GM12891 (cell line): ENCODE measurements around the gene TULP1.

Experiments
- DNase-seq: peaks from one replicate; pipeline ENCODE4 v3.0.0; 2011; ENCODE audit warnings: low spot score; ENCODE audit not compliant: insufficient read length
- FAIRE-seq: peaks from 2 replicates; lab custom pipeline; 2011; peaks lifted over from hg19 to GRCh38; lab: Jason Lieb, UNC
- PAX5 ChIP-seq: IDR thresholded peaks from 2 replicates; pipeline ENCODE4 v1.6.1; 2011; ENCODE audit warnings: low read length, moderate library complexity, mild to moderate bottlenecking; ENCODE audit not compliant: insufficient read depth, severe bottlenecking
- POLR2A ChIP-seq: IDR thresholded peaks from 2 replicates; pipeline ENCODE4 v1.6.1; 2011; ENCODE audit warnings: low read depth, low read length, control low read depth
- POLR2AphosphoS5 ChIP-seq: IDR thresholded peaks from 2 replicates; pipeline ENCODE4 v1.6.1; 2011; ENCODE audit warnings: low read depth, low read length, control low read depth
- POU2F2 ChIP-seq: IDR thresholded peaks from 2 replicates; pipeline ENCODE4 v1.6.1; 2011; ENCODE audit warnings: low read depth, mild to moderate bottlenecking, control low read depth, low read length, moderate library complexity
- SPI1 ChIP-seq: IDR thresholded peaks from 2 replicates; pipeline ENCODE4 v1.6.1; 2011; ENCODE audit warnings: low read depth, low read length, control low read depth
- TAF1 ChIP-seq: IDR thresholded peaks from 2 replicates; pipeline ENCODE4 v1.6.1; 2011; ENCODE audit warnings: low read depth, low read length, control low read depth

The TULP1 gene

GRCh38 chr6:35485402-35485877 is 27.3 kb downstream of the TULP1 start:
- TF ChIP-seq SPI1 (no peak), POLR2A (no peak), TAF1 (no peak), POLR2AphosphoS5 (no peak), POU2F2 (no peak), PAX5 (no peak)
- no peak for FAIRE-seq
- no peak for DNase-seq

GRCh38 chr6:35484921-35485392 is 27.7 kb downstream of the TULP1 start:
- FAIRE-seq (no peak), DNase-seq (no peak)
- TF ChIP-seq POLR2AphosphoS5, result no peak
- no peak for TF ChIP-seq PAX5
- no peak for TF ChIP-seq TAF1
- no peak for TF ChIP-seq POLR2A
- no peak for TF ChIP-seq POU2F2
- TF ChIP-seq SPI1, result no peak

DNA sequence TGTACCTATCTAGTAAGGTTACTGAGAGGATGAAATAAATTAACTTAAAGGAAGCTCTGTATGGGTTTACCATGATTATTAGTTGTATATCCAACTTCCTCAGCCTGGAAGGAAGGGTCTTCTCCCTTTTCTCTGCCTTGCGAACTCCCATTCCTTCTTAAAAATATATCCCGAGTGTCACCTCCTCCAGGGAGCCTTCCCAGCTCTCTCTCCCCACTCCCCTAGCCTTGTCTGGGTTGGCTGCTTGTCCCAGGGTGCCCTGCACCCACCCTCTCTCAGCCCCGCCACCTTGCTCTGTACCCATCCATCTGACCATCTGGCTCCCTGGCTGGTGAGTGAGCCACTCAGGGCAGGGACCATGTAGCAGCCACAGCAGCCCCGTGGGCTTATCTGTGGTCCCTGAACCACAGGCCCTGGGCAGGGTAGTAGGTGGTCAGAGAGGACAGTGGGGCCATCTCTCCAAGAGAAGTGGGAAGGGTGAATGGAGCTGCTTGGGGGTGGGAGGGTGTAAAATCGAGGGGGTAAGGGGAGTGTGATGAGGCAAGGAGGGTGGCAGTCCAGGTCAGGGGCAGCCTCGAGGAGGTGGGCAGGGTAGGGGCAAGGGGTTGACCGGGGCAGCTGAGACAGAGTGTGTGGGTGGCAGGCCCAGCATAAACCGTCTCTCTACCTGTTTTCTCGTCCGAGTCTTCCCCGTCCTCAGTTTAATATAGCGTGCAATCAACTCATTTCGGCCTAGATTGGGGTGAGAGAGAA is 28.6 kb downstream of the TULP1 start:
- no peak for FAIRE-seq
- DNase-seq, result no peak
- TF ChIP-seq POU2F2 (no peak), SPI1 (no peak), TAF1 (no peak), POLR2AphosphoS5 (no peak), PAX5 (no peak), POLR2A (no peak)

DNA sequence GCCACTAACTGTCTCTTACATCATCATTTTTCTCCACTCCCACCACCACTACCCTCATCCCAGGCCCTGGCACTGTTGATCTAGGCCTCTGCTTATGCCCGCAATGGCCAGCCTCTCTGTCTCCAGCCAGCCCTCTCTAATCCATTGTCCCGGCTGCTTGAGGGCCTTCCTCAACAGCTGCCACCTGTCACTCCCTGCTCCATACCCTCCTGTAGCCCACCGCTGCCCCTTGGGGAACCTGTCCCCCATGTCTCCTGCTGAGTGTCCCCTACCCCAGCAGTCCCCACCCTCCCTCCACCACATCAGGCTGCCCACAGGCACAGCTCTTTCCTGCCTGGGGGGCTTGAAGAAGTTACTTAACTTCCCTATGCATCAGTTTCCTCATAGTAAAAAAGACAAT is 29.2 kb downstream of the TULP1 start:
- no peak for FAIRE-seq
- no peak for DNase-seq
- TF ChIP-seq SPI1 (no peak), POLR2AphosphoS5 (no peak), PAX5 (no peak), TAF1 (no peak), POLR2A (no peak), POU2F2 (no peak)

GRCh38 chr6:35483062-35483461 is 29.6 kb downstream of the TULP1 start:
- DNase-seq, result no peak
- FAIRE-seq, result no peak
- no peak for TF ChIP-seq TAF1
- TF ChIP-seq POLR2A, result no peak
- TF ChIP-seq POLR2AphosphoS5, result no peak
- no peak for TF ChIP-seq SPI1
- TF ChIP-seq PAX5, result no peak
- TF ChIP-seq POU2F2, result no peak

DNA sequence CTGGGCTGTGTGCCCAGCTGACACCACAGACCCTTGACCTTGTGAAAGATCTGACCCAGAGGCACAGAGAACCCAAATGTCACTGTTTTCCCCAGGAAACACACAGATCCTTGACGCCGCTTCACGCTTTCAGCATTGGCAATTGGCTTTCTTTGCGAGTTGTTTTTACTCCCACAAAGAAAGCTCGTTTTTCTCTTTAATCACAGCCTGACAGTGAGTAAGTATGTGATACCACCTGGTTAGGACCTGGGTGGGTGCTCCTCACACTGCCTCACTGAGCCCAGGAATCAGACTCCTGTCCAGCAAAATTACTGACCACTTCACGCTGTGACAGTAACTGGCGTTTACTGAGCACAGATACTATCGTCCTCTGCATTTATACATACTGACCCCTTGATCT is 31.5 kb downstream of the TULP1 start:
- TF ChIP-seq POU2F2 (no peak), POLR2A (no peak), SPI1 (no peak), POLR2AphosphoS5 (no peak), TAF1 (no peak), PAX5 (no peak)
- FAIRE-seq (no peak), DNase-seq (no peak)

- FAIRE-seq, result no peak
- TF ChIP-seq TAF1, result no peak
- TF ChIP-seq PAX5, result no peak
- no peak for TF ChIP-seq POU2F2
- TF ChIP-seq POLR2A, result no peak
- no peak for TF ChIP-seq SPI1
- TF ChIP-seq POLR2AphosphoS5, result no peak
- DNase-seq, result no peak
These were observed 32.5 kb downstream of the TULP1 start for GRCh38 chr6:35480176-35480575.

DNA sequence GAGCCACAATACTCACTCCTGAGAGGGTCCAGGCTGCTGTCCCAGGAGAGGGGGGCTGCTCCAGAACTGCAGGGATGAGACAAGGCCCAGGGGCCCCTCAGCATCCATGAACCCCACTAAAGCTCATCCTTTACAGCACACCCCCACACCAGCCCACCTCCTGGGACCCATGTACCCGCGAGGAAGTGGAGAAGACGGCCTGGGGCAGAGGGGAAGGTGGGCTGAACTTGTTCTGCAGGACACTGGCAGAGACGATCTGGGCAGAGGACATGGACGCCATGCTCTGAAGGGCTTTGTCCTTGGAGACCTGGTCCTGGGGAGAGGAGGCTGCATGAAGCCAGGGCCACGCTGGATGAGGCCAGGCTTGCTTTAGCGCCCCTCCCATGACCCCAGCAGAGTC is 34.4 kb downstream of the TULP1 start:
- TF ChIP-seq POLR2AphosphoS5 (no peak), POU2F2 (no peak), TAF1 (no peak), SPI1 (no peak), PAX5 (no peak), POLR2A (no peak)
- FAIRE-seq (no peak), DNase-seq (no peak)

DNA sequence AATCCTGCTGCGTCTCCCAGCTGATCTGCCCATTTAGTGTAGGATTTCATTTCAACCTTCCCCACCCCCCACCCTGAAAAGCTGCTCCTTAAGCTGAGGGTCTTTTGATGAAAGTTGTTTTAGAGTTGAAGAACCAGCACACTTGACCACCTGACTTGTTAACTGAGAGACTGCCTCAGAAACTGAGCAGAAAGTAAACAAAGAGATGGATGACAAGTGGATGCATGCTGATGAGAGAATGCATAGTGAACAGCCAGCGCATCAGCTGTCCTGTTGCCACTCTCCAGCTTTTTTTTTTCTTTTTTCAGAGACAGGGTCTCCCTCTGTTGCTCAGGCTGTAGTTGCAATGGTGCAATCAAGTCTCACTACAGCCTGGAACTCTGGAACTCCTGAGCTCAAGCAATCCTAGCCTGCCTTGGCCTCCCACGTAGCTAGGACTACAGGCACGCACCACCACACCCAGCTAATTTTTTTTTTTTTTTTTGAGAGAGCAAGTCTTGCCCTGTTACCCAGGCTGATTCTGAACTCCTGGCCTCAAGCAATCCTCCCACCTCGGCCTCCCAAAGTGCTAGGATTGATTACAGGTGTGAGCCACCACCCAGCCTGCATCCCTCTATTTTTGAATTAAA is 35.0 kb downstream of the TULP1 start:
- FAIRE-seq (no peak), DNase-seq (no peak)
- TF ChIP-seq POU2F2 (no peak), SPI1 (no peak), PAX5 (no peak), POLR2AphosphoS5 (no peak), POLR2A (no peak)

DNA sequence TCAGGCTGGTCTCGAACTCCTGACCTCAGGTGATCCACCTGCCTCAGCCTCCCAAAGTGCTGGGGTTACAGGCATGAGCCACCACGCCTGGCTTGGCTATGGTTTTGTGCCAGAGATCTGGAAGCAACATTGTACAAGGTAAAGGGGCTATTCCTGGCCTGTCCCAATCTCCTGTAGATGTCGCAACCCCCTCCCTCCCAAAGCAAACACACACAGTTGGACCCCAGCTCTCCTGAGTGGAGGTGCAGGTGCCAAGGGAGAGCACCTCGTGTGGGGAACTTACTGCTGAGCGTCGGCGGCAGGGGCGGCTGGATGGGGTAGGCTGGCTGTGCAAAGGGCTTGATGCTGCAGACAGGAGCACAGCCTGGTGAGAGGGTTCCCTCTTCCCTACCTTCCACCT is 35.7 kb downstream of the TULP1 start:
- FAIRE-seq (no peak), DNase-seq (no peak)
- TF ChIP-seq POLR2AphosphoS5, result no peak
- TF ChIP-seq SPI1, result no peak
- no peak for TF ChIP-seq PAX5
- TF ChIP-seq TAF1, result no peak
- TF ChIP-seq POU2F2, result no peak
- no peak for TF ChIP-seq POLR2A
